Fibroblast of lung (primary cell): Measurements from ENCODE around the gene PDCD4.

Experiments
- CTCF ChIP-seq, 2 donors: IDR thresholded peaks in 1 of 2; conservative IDR thresholded peaks in 1 of 2; 1 replicate in 1 of 2; 2 replicates in 1 of 2; pipeline ENCODE4 v1.5.1; 2011 to 2012; ENCODE audit warnings: low read length in 2 of 2, control low read depth in 1 of 2, inconsistent platforms in 1 of 2, low read depth in 1 of 2, mild to moderate bottlenecking in 1 of 2
- EZH2 ChIP-seq: IDR thresholded peaks from 2 replicates; pipeline ENCODE4 v1.5.1; 2012; ENCODE audit warnings: low read length, control low read depth, mild to moderate bottlenecking; ENCODE audit errors: missing control alignments

GRCh38 chr10:110881247-110881646 lies 9.5 kb downstream of the PDCD4 start:
- TF ChIP-seq CTCF (conservative IDR thresholded peaks at IDR 0.05 in 1 of 2, IDR thresholded peaks at IDR 0.05 in 1 of 2; ENCODE audit: low read depth in 1 of 2, low read length in 2 of 2), result no peak
- TF ChIP-seq EZH2, result no peak
